Measurements from ENCODE around the gene ANTXR1. TPM values are rescaled to one million over a fixed set of nuclear protein-coding genes. Genes with fewer than 3 reads are reported as not detected.

The ANTXR1 gene
- total and polyA plus RNA-seq, 2 donors (not counting 3 experiments of a cell fraction or from before 2014, with no cell fraction given) = 4.2 to 17.3 TPM

DNA sequence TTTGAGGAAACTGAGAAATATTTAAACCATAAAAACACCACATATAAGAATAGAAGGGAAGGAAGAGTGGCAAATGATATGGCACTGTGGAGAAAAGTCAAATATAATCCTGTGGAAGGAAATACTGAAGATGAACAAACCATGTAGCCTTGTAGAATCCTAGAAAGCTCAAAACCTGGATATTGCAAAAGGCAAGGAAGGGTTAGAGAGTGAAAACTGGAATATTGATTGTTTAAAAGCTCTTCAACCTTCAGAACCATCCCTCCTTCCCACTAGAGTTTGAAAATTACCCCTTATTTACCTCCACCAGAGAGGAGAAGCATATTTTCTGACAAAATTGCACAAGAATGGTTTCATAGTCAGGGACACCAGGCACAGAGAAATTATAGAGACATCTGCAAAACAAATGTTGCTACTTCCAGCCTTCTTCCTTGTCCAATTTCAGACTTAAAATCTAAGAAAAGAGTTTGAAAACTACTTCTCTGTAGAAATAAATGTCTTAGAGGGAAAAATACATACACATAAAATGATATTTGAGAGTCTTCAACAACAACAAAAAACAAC lies 48.0 kb downstream of the ANTXR1 start:
- ChIA-PET CTCF (interaction anchor here (0.6 to 2.5 kb wide), 10 partner anchors 8 to 1974 kb away, joined by 3 to 13 read pairs (median 4); no protein-coding TSS in a partner anchor), POLR2A (no interaction called here)
- dilution Hi-C loops (cut with MboI; ENCODE audit: extremely low pct_ligation_motif_present, low sequenced_read_pairs) = no loop called here

More for the DNA sequence above, 48.0 kb downstream of the ANTXR1 start:
- Histone ChIP-seq H3K9me1 (replicated peaks; ENCODE audit: control insufficient read depth, extremely low read depth, insufficient read depth, low read length) (no peaks in the 10 kb centered on the region), H3K4me1 (ENCODE audit: control insufficient read depth, extremely low read depth, insufficient read depth, low read length) (peaks cover 18% of the 10 kb centered on the region), H3K4me2 (ENCODE audit: insufficient read depth, low read length) (no peak overlapping the region), H3K9ac (replicated peaks; ENCODE audit: extremely low read depth, insufficient read depth, low read length) (no peak overlapping the region), H3K36me3 (ENCODE audit: control insufficient read depth in 2 of 2, extremely low read depth in 1 of 2, insufficient read depth in 2 of 2, low read length in 2 of 2) (no peaks in the 10 kb centered on the region), H3K4me3 (replicated peaks in 1 of 3; ENCODE audit: insufficient read depth in 1 of 3, low read depth in 1 of 3, low read length in 3 of 3) (no peak overlapping the region), H4K20me1 (replicated peaks; ENCODE audit: control insufficient read depth, extremely low read depth, insufficient read depth, low read length) (no peaks in the 10 kb centered on the region), H3K9me3 (replicated peaks; ENCODE audit: control insufficient read depth, insufficient read depth, low read length) (no peaks in the 10 kb centered on the region), H3K27ac (ENCODE audit: insufficient read depth, low read depth, low read length) (no peak overlapping the region), H3K79me2 (ENCODE audit: control insufficient read depth, insufficient read depth, low read length) (no peaks in the 10 kb centered on the region), H2AFZ (ENCODE audit: low read depth, low read length) (no peak overlapping the region), H3K27me3 (ENCODE audit: control insufficient read depth in 2 of 2, insufficient read depth in 2 of 2, low read length in 2 of 2) (no peaks in the 10 kb centered on the region)
- DNase-seq (ENCODE audit: low read depth, low spot score) = no peak
- TF ChIP-seq JUN (IDR thresholded peaks at IDR 0.05; ENCODE audit: borderline replicate concordance, insufficient read depth, insufficient read length, low read depth) (no peak), FOS (IDR thresholded peaks at IDR 0.05; ENCODE audit: borderline replicate concordance, insufficient read depth, low read length) (no peak), POLR2AphosphoS5 (IDR thresholded peaks at IDR 0.05; ENCODE audit: insufficient read depth, low read depth, low read length) (no peak), POLR2A (IDR thresholded peaks at IDR 0.05; ENCODE audit: low read depth, low read length) (no peak), EZH2 (IDR thresholded peaks at IDR 0.05; ENCODE audit: borderline replicate concordance, low read depth, low read length, severe bottlenecking) (no peak), MAX (IDR thresholded peaks at IDR 0.05; ENCODE audit: insufficient read depth, insufficient read length) (no peak), CTCF (IDR thresholded peaks at IDR 0.05; ENCODE audit: extremely low read depth in 1 of 2, insufficient read depth in 1 of 2, low read depth in 1 of 2, low read length in 2 of 2) (no peak), GATA2 (IDR thresholded peaks at IDR 0.05; ENCODE audit: insufficient read depth, insufficient read length, low read depth, low read length) (no peak), MYC (IDR thresholded peaks at IDR 0.05; ENCODE audit: low read depth, low read length) (no peak)
- FAIRE-seq = no peak
- BruUV-seq (replicated peaks) = no TSS peak
- intact Hi-C loops (cut with micrococcal nuclease) = no loop called here
